SK-N-MC (cell line): ENCODE data around the gene CALD1.

ENCODE experiments used
- EZH2 ChIP-seq: fragments of 200-600 bp; sonication (generic); IDR thresholded peaks from one replicate; pipeline ENCODE4 v1.6.1; 2017; ENCODE audit warnings: antibody characterized with exemption
- FOXP2 ChIP-seq: optimal IDR thresholded peaks from 2 replicates; pipeline ENCODE3; 2011; ENCODE audit warnings: mild to moderate bottlenecking, moderate library complexity; ENCODE audit not compliant: insufficient read depth; ENCODE audit errors: extremely low read length, control extremely low read depth
- POLR2AphosphoS5 ChIP-seq: IDR thresholded peaks from 2 replicates; pipeline ENCODE4 v1.6.1; 2012; ENCODE audit warnings: mild to moderate bottlenecking, low read depth, low read length, borderline replicate concordance

- TF ChIP-seq POLR2AphosphoS5 (no peak), EZH2 (no peak), FOXP2 (no peak)
Observed at GRCh38 chr7:134802762-134803161, 23.3 kb downstream of the CALD1 start.
